Lower lobe of right lung (tissue), 2 donors: ENCODE measurements around the gene PLAC1. TPM values are rescaled to one million over a fixed set of nuclear protein-coding genes. Genes with fewer than 3 reads are reported as not detected.

Experiments used
- ATAC-seq, 2 donors: fragments of 200-7000 bp; cut with Tn5 transposase; one replicate each; pipeline ENCODE4 v1.9.1; 2020 to 2022; ENCODE audit warnings: mild to moderate bottlenecking in 2 of 2, moderate library complexity in 2 of 2
- DNase-seq: peaks from one replicate; pipeline ENCODE4 v3.0.0-alpha.2; 2020
- H3K27ac ChIP-seq: fragments of 200-600 bp; one replicate; pipeline ENCODE4 v1.8.0; 2022
- H3K27me3 ChIP-seq: fragments of 200-600 bp; one replicate; pipeline ENCODE4 v1.8.0; 2022; ENCODE audit warnings: low read depth
- H3K36me3 ChIP-seq: fragments of 200-600 bp; one replicate; pipeline ENCODE4 v1.8.0; 2022; ENCODE audit warnings: mild to moderate bottlenecking
- H3K4me1 ChIP-seq: fragments of 200-600 bp; one replicate; pipeline ENCODE4 v1.8.0; 2022
- H3K4me3 ChIP-seq: fragments of 200-600 bp; one replicate; pipeline ENCODE4 v1.8.0; 2022; ENCODE audit warnings: mild to moderate bottlenecking
- H3K9me3 ChIP-seq: fragments of 200-600 bp; one replicate; pipeline ENCODE4 v1.8.0; 2022
- intact Hi-C: fragments of 100-400 bp; cut with DNase I; formaldehyde crosslinking; loops from one replicate; pipeline ENCODE4 v1.11.0; 2022
- total RNA-seq: library from RNA; stranded (reverse); fragmentation: NEBNext Ultra II Directional; extraction: Animal tissue kit (Norgen Biotek cat#: 25700); gene quantifications from one replicate; pipeline ENCODE4 v1.2.1, GENCODE V29; 2021
- TF ChIP-seq, protein P1 (sequence below): fragments of 200-600 bp; IDR thresholded peaks from one replicate; pipeline ENCODE4 v1.8.0; 2022; ENCODE audit warnings: antibody characterized with exemption, mild to moderate bottlenecking
- donor health status: DM: no; HTN: yes; CAD: no; lungs with severe emphysema.

Gene PLAC1
- total RNA-seq, 1 donor from 2014 or later: not detected

DNA sequence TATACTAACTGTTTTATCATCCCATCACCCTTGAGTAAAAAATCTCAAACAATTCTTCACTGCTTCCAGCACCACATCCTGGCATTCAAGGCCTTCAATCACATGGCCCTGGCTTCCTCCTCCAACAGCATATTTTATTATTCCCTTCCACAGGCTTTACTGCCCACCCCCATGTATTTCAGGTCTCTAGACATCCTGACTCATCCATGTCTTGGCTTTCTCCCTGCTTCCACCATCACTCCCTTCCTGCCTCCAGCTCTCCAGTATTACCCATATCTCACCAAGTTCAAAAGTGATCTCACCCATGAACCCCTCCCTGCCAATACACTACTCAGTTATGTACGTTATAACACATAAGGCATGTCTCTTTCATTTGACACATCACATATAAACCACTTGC is 34.7 kb upstream of the PLAC1 start:
- Histone ChIP-seq H3K27ac (no peak overlapping the region), H3K9me3 (no peaks in the 10 kb centered on the region), H3K4me1 (no peaks in the 10 kb centered on the region), H3K4me3 (no peak overlapping the region), H3K36me3 (no peaks in the 10 kb centered on the region), H3K27me3 (no peaks in the 10 kb centered on the region)
- no peak for DNase-seq
- TF ChIP-seq, protein P1, sequence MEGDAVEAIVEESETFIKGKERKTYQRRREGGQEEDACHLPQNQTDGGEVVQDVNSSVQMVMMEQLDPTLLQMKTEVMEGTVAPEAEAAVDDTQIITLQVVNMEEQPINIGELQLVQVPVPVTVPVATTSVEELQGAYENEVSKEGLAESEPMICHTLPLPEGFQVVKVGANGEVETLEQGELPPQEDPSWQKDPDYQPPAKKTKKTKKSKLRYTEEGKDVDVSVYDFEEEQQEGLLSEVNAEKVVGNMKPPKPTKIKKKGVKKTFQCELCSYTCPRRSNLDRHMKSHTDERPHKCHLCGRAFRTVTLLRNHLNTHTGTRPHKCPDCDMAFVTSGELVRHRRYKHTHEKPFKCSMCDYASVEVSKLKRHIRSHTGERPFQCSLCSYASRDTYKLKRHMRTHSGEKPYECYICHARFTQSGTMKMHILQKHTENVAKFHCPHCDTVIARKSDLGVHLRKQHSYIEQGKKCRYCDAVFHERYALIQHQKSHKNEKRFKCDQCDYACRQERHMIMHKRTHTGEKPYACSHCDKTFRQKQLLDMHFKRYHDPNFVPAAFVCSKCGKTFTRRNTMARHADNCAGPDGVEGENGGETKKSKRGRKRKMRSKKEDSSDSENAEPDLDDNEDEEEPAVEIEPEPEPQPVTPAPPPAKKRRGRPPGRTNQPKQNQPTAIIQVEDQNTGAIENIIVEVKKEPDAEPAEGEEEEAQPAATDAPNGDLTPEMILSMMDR: no peak
- ATAC-seq: no peak
- intact Hi-C loops: no loop called here

DNA sequence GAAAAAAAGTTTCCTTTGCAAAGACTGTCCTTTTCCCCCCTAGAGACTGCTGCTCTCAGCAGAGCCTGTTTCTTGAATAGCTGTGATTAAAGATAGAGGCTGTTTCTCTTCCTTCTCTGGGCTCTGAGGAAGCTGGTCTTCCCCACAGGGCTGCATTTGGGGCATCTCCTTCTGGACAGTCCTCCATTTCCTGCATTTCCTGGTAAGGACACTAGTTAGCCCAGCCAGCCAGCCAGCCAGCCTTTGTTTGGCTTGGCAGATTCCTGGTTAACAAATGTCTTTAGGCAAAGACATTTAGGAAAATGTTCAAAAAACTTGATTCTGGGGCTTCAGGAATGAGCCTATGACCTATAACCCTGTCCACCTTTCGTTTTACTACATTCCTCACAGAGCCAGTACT is 34.0 kb upstream of the PLAC1 start:
- TF ChIP-seq, protein P1: no peak

DNA sequence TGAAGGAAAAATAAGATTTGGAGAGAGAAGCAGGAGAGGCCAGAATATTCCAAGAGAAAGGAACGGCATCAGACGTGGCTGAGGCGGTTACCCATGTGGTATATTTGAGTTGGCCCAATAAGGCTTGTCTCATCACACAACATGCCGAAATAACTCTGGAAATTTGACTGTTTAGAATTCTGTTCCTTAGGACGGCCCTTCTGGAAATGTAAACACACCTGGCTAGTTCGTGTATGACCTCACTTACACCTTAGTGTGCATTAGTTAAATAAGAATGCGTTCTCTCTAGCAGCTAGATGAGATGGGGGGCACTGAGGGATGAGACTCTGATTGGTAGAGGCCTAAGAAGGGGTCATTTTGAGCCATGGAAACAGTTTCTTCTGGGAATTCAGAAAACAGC is 33.2 kb upstream of the PLAC1 start:
- Histone ChIP-seq H3K27me3 (no peaks in the 10 kb centered on the region), H3K27ac (no peak overlapping the region), H3K4me1 (no peaks in the 10 kb centered on the region), H3K4me3 (no peak overlapping the region), H3K9me3 (no peaks in the 10 kb centered on the region), H3K36me3 (no peaks in the 10 kb centered on the region)
- intact Hi-C loops: no loop called here
- DNase-seq (no peak), ATAC-seq (peak in 1 of 2 donors; percentile 43)
- TF ChIP-seq, protein P1: no peak

More for the DNA sequence above, 34.0 kb upstream of the PLAC1 start:
- Histone ChIP-seq H3K27me3 (no peaks in the 10 kb centered on the region), H3K27ac (no peak overlapping the region), H3K36me3 (no peaks in the 10 kb centered on the region), H3K4me3 (no peak overlapping the region), H3K4me1 (no peaks in the 10 kb centered on the region), H3K9me3 (no peaks in the 10 kb centered on the region)
- DNase-seq (no peak), ATAC-seq (no peak)
- intact Hi-C loops: no loop called here

DNA sequence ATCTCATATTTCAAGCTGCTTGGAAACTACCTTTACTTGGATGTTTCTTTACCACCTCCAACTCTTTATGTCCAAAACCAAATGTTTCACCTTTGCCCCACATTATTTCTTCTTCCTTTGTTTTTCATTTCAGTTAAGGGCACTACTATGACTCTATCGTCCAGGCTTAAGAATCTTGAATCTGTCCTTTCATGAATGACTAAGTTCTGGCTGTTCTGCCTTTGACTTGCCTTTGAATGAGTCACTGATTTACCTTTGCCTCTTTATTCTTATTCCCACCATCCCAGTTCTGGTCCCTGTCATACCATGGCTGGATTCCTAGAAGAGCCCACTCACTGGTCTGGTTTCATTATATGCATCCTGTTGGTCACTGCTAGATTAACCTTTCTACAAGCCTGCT is 30.6 kb upstream of the PLAC1 start:
- intact Hi-C loops: no loop called here
- TF ChIP-seq, protein P1: no peak
- H3K9me3 ChIP-seq: no peaks in the 10 kb centered on the region
- no peaks in the 10 kb centered on the region for H3K4me1 ChIP-seq
- no peak overlapping the region for H3K4me3 ChIP-seq
- DNase-seq: no peak
- H3K27ac ChIP-seq: no peak overlapping the region
- ATAC-seq: no peak
- no peaks in the 10 kb centered on the region for H3K27me3 ChIP-seq
- H3K36me3 ChIP-seq: no peaks in the 10 kb centered on the region

DNA sequence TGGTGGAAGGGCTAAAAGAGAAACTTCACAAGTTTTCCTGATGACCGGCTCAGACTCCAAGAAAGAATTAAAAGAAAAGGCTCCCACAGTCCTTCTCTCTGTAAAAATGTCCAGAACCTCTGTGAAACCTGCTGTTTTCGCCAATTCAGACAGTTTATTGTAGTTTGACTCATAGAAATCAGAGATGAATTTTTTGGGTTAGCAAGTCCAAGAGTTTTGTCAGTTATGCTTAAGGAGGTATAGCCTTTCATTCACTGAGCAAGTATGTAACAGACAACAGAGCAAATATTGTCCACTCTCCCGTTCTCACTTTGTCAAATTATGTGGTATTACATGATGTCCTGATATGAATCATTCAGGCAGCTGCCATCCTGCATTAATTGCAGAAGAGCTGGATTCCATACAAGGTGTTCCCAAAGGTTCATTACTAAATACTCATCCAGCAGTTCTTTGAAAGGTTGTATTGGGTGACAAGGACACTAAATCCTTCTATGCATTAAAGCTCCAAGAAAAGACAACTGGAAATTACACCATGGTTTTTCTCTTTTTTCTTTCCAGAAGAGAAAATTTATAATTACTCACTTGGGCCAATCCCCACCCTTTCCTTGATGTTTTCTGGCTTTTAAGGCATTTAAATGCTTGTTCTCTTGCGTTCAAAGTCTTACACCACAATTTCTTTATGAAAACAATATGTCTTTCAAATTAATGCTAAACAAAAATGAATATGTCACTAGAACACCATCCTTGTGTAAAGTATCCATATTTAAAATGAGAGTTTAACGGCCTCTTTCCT is 30.0 kb upstream of the PLAC1 start:
- DNase-seq: no peak
- TF ChIP-seq, protein P1: no peak
- no peaks in the 10 kb centered on the region for H3K9me3 ChIP-seq
- H3K36me3 ChIP-seq: no peaks in the 10 kb centered on the region
- H3K4me1 ChIP-seq: no peaks in the 10 kb centered on the region
- no peak overlapping the region for H3K4me3 ChIP-seq
- intact Hi-C loops: no loop called here
- no peak for ATAC-seq
- no peak overlapping the region for H3K27ac ChIP-seq
- no peaks in the 10 kb centered on the region for H3K27me3 ChIP-seq
